H1 (cell line): ENCODE measurements around the gene DOK6. TPM values are rescaled to one million over a fixed set of nuclear protein-coding genes. Genes with fewer than 3 reads are reported as not detected.

ENCODE experiments used
- CTCF ChIA-PET: fragments of 300-600 bp; sonication (Branson Sonifier 250); formaldehyde crosslinking; loops from one replicate; lab custom pipeline; 2021; ENCODE audit not compliant: partially characterized antibody; lab: Charles Lee
- POLR2A ChIA-PET: fragments of 300-600 bp; sonication (Branson Sonifier 250); formaldehyde crosslinking; loops from one replicate; lab custom pipeline; 2021; ENCODE audit warnings: inconsistent platforms; ENCODE audit not compliant: partially characterized antibody; lab: Charles Lee
- DNase-seq, 2 experiments: peaks; one replicate each; pipeline versions ENCODE4 v3.0.0 to v3.0.0-alpha.2; 2010 to 2022; ENCODE audit warnings: low spot score in 2 of 2, low read depth in 1 of 2, mixed read lengths in 1 of 2
- FAIRE-seq: peaks from 2 replicates; lab custom pipeline; 2011; peaks lifted over from hg19 to GRCh38; lab: Jason Lieb, UNC
- H2AFZ ChIP-seq: 2 replicates; pipeline ENCODE4 v1.8.1; 2012; ENCODE audit warnings: low read length, inconsistent platforms
- H2AK5ac ChIP-seq: 2 replicates; pipeline ENCODE4 v1.6.1; 2013; ENCODE audit warnings: low read depth, low read length
- H2BK120ac ChIP-seq: replicated peaks from 2 replicates; pipeline ENCODE3; 2013; ENCODE audit warnings: low read depth, low read length, inconsistent platforms
- H2BK12ac ChIP-seq: 2 replicates; pipeline ENCODE4 v1.6.1; 2013; ENCODE audit warnings: low read depth, low read length
- H2BK15ac ChIP-seq: 2 replicates; pipeline ENCODE4 v1.6.1; 2013; ENCODE audit warnings: low read length
- H2BK20ac ChIP-seq: 2 replicates; pipeline ENCODE4 v1.6.1; 2013; ENCODE audit warnings: low read length
- H2BK5ac ChIP-seq: 2 replicates; pipeline ENCODE4 v1.6.1; 2013; ENCODE audit warnings: low read depth, low read length
- H3K14ac ChIP-seq: 2 replicates; pipeline ENCODE4 v1.6.1; 2013; ENCODE audit warnings: inconsistent platforms; ENCODE audit not compliant: insufficient read length
- H3K18ac ChIP-seq: 2 replicates; pipeline ENCODE4 v1.6.1; 2013; ENCODE audit warnings: low read length; ENCODE audit errors: extremely low read depth
- H3K23ac ChIP-seq: 2 replicates; pipeline ENCODE4 v1.6.1; 2013; ENCODE audit warnings: inconsistent platforms; ENCODE audit not compliant: insufficient read length
- H3K23me2 ChIP-seq: 2 replicates; pipeline ENCODE4 v1.6.1; 2013; ENCODE audit warnings: low read depth, low read length
- H3K27ac ChIP-seq: 2 replicates; pipeline ENCODE4 v1.6.1; 2011; ENCODE audit warnings: low read depth, low read length, inconsistent platforms
- H3K27me3 ChIP-seq, 4 experiments: replicated peaks in 1 of 4; 1 replicate in 1 of 4; 2 replicates in 3 of 4; pipeline versions ENCODE4 v1.6.1 to v1.8.1; 2011 to 2013; ENCODE audit warnings: low read length in 3 of 4, mild to moderate bottlenecking in 3 of 4, inconsistent platforms in 2 of 4, mixed read lengths in 2 of 4, moderate library complexity in 1 of 4; ENCODE audit not compliant: control insufficient read depth in 3 of 4, insufficient read depth in 3 of 4; ENCODE audit errors: extremely low read depth in 1 of 4
- H3K36me3 ChIP-seq, 4 experiments: 2 replicates each; pipeline versions ENCODE4 v1.6.1 to v1.8.1; 2011 to 2013; ENCODE audit warnings: mild to moderate bottlenecking in 4 of 4, low read length in 3 of 4, moderate library complexity in 2 of 4, control low read depth in 1 of 4, inconsistent platforms in 1 of 4; ENCODE audit not compliant: insufficient read depth in 4 of 4, control insufficient read depth in 2 of 4
- H3K4ac ChIP-seq: replicated peaks from 2 replicates; pipeline ENCODE3; 2013; ENCODE audit warnings: low read length, low read depth, mixed read lengths, inconsistent platforms; ENCODE audit not compliant: insufficient read length
- H3K4me1 ChIP-seq, 4 experiments: replicated peaks in 1 of 4; 1 replicate in 1 of 4; 2 replicates in 3 of 4; pipeline versions ENCODE4 v1.6.1 to v1.8.1; 2011 to 2013; ENCODE audit warnings: low read length in 3 of 4, inconsistent platforms in 2 of 4, mixed read lengths in 1 of 4; ENCODE audit not compliant: insufficient read depth in 4 of 4, control insufficient read depth in 3 of 4
- H3K4me2 ChIP-seq, 2 experiments: 2 replicates each; pipeline versions ENCODE4 v1.6.1 to v1.8.1; 2011 to 2013; ENCODE audit warnings: low read depth in 2 of 2, low read length in 2 of 2, control low read depth in 1 of 2, inconsistent platforms in 1 of 2, mild to moderate bottlenecking in 1 of 2; ENCODE audit not compliant: insufficient read depth in 1 of 2
- H3K4me3 ChIP-seq, 4 experiments: fragments of 200-600, 300-600 bp in 1 of 4; sonication (generic), shearing (Covaris generic), sonication (Bioruptor Twin) in 1 of 4; 2 replicates each; pipeline versions ENCODE4 v1.5.1 to v1.8.1; 2011 to 2016; ENCODE audit warnings: low read length in 4 of 4, low read depth in 3 of 4, control low read depth in 2 of 4, inconsistent platforms in 2 of 4, mild to moderate bottlenecking in 2 of 4, mixed read lengths in 1 of 4, moderate library complexity in 1 of 4; ENCODE audit not compliant: insufficient read depth in 2 of 4; ENCODE audit errors: extremely low read depth in 1 of 4
- H3K56ac ChIP-seq: replicated peaks from 2 replicates; pipeline ENCODE3; 2013; ENCODE audit warnings: low read depth, mild to moderate bottlenecking, mixed read lengths, low read length, inconsistent platforms; ENCODE audit not compliant: insufficient read length
- H3K79me1 ChIP-seq: 2 replicates; pipeline ENCODE4 v1.6.1; 2013; ENCODE audit warnings: low read depth, low read length, control low read depth
- H3K79me2 ChIP-seq, 2 experiments: 2 replicates each; pipeline versions ENCODE4 v1.6.1 to v1.8.1; 2012 to 2013; ENCODE audit warnings: low read length in 2 of 2, mild to moderate bottlenecking in 2 of 2, inconsistent platforms in 1 of 2; ENCODE audit not compliant: insufficient read depth in 2 of 2, control insufficient read depth in 1 of 2
- H3K9ac ChIP-seq, 4 experiments: replicated peaks in 1 of 4; 1 replicate in 1 of 4; 2 replicates in 3 of 4; pipeline versions ENCODE4 v1.6.1 to v1.8.1; 2011 to 2013; ENCODE audit warnings: low read depth in 3 of 4, low read length in 3 of 4, control low read depth in 2 of 4, mild to moderate bottlenecking in 2 of 4, moderate library complexity in 2 of 4, inconsistent platforms in 1 of 4; ENCODE audit errors: extremely low read depth in 1 of 4
- H3K9me3 ChIP-seq, 2 experiments: 2 replicates each; pipeline versions ENCODE4 v1.6.1 to v1.8.1; 2012 to 2013; ENCODE audit warnings: mild to moderate bottlenecking in 2 of 2, moderate library complexity in 2 of 2, control low read depth in 1 of 2, inconsistent platforms in 1 of 2, low read depth in 1 of 2, low read length in 1 of 2, mixed read lengths in 1 of 2; ENCODE audit not compliant: insufficient read depth in 2 of 2
- H4K20me1 ChIP-seq, 2 experiments: replicated peaks in 1 of 2; 2 replicates each; pipeline versions ENCODE3 to v1.8.1; 2011 to 2013; ENCODE audit warnings: inconsistent platforms in 2 of 2, low read length in 2 of 2, mild to moderate bottlenecking in 1 of 2; ENCODE audit not compliant: insufficient read depth in 2 of 2, control insufficient read depth in 1 of 2
- H4K5ac ChIP-seq: 2 replicates; pipeline ENCODE4 v1.6.1; 2013; ENCODE audit warnings: low read length, low read depth, mixed read lengths, inconsistent platforms; ENCODE audit not compliant: insufficient read length
- H4K8ac ChIP-seq: 2 replicates; pipeline ENCODE4 v1.8.0; 2013; ENCODE audit warnings: mild to moderate bottlenecking, moderate library complexity, low read length, inconsistent platforms; ENCODE audit not compliant: insufficient read depth; ENCODE audit errors: extremely low read depth
- H4K91ac ChIP-seq: replicated peaks from 2 replicates; pipeline ENCODE3; 2013; ENCODE audit warnings: low read length, mixed read lengths, inconsistent platforms; ENCODE audit not compliant: insufficient read length
- ATF2 ChIP-seq: IDR thresholded peaks from 2 replicates; pipeline ENCODE4 v1.6.1; 2012; ENCODE audit warnings: low read length, inconsistent platforms
- BRCA1 ChIP-seq: IDR thresholded peaks from 2 replicates; pipeline ENCODE4 v1.6.1; 2012; ENCODE audit warnings: low read depth, low read length, improper control_type of control experiment
- CEBPB ChIP-seq: IDR thresholded peaks from 2 replicates; pipeline ENCODE4 v1.6.1; 2012; ENCODE audit warnings: low read depth, low read length
- CHD1 ChIP-seq: IDR thresholded peaks from 2 replicates; pipeline ENCODE4 v1.6.1; 2012; ENCODE audit warnings: low read depth, low read length, improper control_type of control experiment
- CREB1 ChIP-seq: IDR thresholded peaks from 2 replicates; pipeline ENCODE4 v1.6.1; 2012; ENCODE audit warnings: inconsistent platforms
- GABPA ChIP-seq: IDR thresholded peaks from 2 replicates; pipeline ENCODE4 v1.6.1; 2011; ENCODE audit warnings: mild to moderate bottlenecking, low read length, moderate library complexity, borderline replicate concordance; ENCODE audit not compliant: insufficient read depth
- GTF2F1 ChIP-seq: IDR thresholded peaks from 2 replicates; pipeline ENCODE4 v1.6.1; 2012; ENCODE audit warnings: low read depth, low read length, improper control_type of control experiment, borderline replicate concordance
- HDAC6 ChIP-seq: IDR thresholded peaks from one replicate; pipeline ENCODE4 v1.7.1; 2012; ENCODE audit warnings: low read depth, mild to moderate bottlenecking, inconsistent platforms, low read length, moderate library complexity
- KDM4A ChIP-seq: IDR thresholded peaks from one replicate; pipeline ENCODE4 v1.7.1; 2012; ENCODE audit warnings: low read depth, mild to moderate bottlenecking, moderate library complexity, low read length, inconsistent platforms; ENCODE audit not compliant: severe bottlenecking
- POU5F1 ChIP-seq: IDR thresholded peaks from 2 replicates; pipeline ENCODE4 v1.6.1; 2011; ENCODE audit warnings: low read depth, mild to moderate bottlenecking, low read length, moderate library complexity
- SIN3A ChIP-seq, 2 experiments: IDR thresholded peaks in 1 of 2; conservative IDR thresholded peaks in 1 of 2; 2 replicates each; pipeline ENCODE4 v1.6.1; 2011 to 2012; ENCODE audit warnings: low read length in 2 of 2, improper control_type of control experiment in 1 of 2, low read depth in 1 of 2, mild to moderate bottlenecking in 1 of 2
- SP1 ChIP-seq: IDR thresholded peaks from 2 replicates; pipeline ENCODE4 v1.6.1; 2011; ENCODE audit warnings: low read depth, low read length
- TBP ChIP-seq: IDR thresholded peaks from 2 replicates; pipeline ENCODE4 v1.6.1; 2011; ENCODE audit warnings: low read depth, low read length, improper control_type of control experiment
- YY1 ChIP-seq: IDR thresholded peaks from 2 replicates; pipeline ENCODE4 v1.6.1; 2011; ENCODE audit warnings: low read depth, mild to moderate bottlenecking, low read length
- WGBS, 2 experiments: shearing (Covaris generic) in 1 of 2; methylation state at CpG; one replicate each; pipeline versions ENCODE4 v1.1.6 to v1.1.7; 2013 to 2015; ENCODE audit warnings: low lambda C conversion rate in 2 of 2, mixed read lengths in 2 of 2, inconsistent platforms in 1 of 2, low coverage in 1 of 2, missing lambda C conversion rate in 1 of 2; ENCODE audit not compliant: insufficient replicate concordance in 2 of 2, insufficient coverage in 1 of 2, insufficient read length in 1 of 2; ENCODE audit errors: extremely low coverage in 1 of 2, missing lambda C conversion rate in 1 of 2; 5-methylcytosine and 5-hydroxymethylcytosine counted together
- polyA plus RNA-seq, 7 experiments: library from polyadenylated mRNA; depleted of rRNA in 3 of 7; stranded (reverse) in 5 of 7; unstranded in 2 of 7; fragments of >200 nt in 5 of 7; fragments of 200-250 nt in 2 of 7; gene quantifications; 1 replicate in 5 of 7; 2 replicates in 1 of 7; 4 replicates in 1 of 7; pipeline versions ENCODE4 v1.2.1 to v1.2.3, GENCODE V29; 2011 to 2013; ENCODE audit warnings: missing spikeins in 2 of 7, mixed read lengths in 2 of 7
- total RNA-seq: library from RNA; stranded (reverse); fragmentation: NEBNext Ultra II Directional; extraction: Animal tissue kit (Norgen Biotek cat#: 25700); gene quantifications from 2 replicates; pipeline ENCODE4 v1.2.1, GENCODE V29; 2021

DOK6 gene
- total and polyA plus RNA-seq, 2 of the 8 experiments (the other 6 are each of a cell fraction or from before 2014, with no cell fraction given) = 0.33 to 0.50 TPM

DNA sequence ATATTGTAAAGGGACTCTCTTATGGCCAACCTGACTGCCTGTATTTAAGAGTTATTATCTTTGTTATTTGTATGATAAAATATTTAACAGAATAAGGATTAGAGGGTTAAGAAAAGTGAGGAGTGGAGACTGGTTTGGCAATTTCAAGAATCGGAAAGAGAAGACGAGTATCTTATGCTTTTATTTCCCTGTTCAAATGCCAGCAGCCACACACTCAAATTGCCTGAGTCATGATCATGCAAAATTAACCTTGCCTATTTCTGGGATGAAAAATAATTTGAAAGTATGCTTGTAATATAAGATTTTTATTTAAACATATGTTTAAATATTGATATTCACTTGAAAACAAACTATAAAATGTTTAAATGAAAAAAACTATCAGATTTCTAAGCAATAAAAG is 358.4 kb downstream of the DOK6 start:
- no peak for FAIRE-seq
- TF ChIP-seq YY1 = no peak
- TF ChIP-seq GABPA = no peak
- TF ChIP-seq ATF2 = no peak
- no peak for TF ChIP-seq CHD1
- TF ChIP-seq SP1 = no peak
- no peak for TF ChIP-seq GTF2F1
- TF ChIP-seq CEBPB = no peak
- no peak for TF ChIP-seq HDAC6
- TF ChIP-seq SIN3A (conservative IDR thresholded peaks at IDR 0.05 in 1 of 2, IDR thresholded peaks at IDR 0.05 in 1 of 2; ENCODE audit: low read depth in 1 of 2, low read length in 2 of 2) = no peak
- no peak for TF ChIP-seq KDM4A
- no peak for TF ChIP-seq CREB1
- TF ChIP-seq TBP = no peak
- TF ChIP-seq POU5F1 = no peak
- TF ChIP-seq BRCA1 = no peak

More for the DNA sequence above, 358.4 kb downstream of the DOK6 start:
- ChIA-PET CTCF (no interaction called here), POLR2A (no interaction called here)
- H4K5ac ChIP-seq = no peak overlapping the region
- no peak overlapping the region for H3K4me3 ChIP-seq
- no peak for DNase-seq
- H3K14ac ChIP-seq = no peak overlapping the region
- no peak overlapping the region for H2BK15ac ChIP-seq
- no peak overlapping the region for H2BK20ac ChIP-seq
- H3K9me3 ChIP-seq = no peaks in the 10 kb centered on the region
- no peaks in the 10 kb centered on the region for H3K23me2 ChIP-seq
- no peak overlapping the region for H3K23ac ChIP-seq
- H4K91ac ChIP-seq = no peak overlapping the region
- no peak overlapping the region for H2AK5ac ChIP-seq
- 83% methylated on average over 2 of the region's 2 CpGs; no CpG with 5 or more reads in 1 of the 2 experiments for WGBS, 2 experiments
- H3K4ac ChIP-seq = no peak overlapping the region
- H3K56ac ChIP-seq = no peak overlapping the region
- no peaks in the 10 kb centered on the region for H3K79me1 ChIP-seq
- no peak overlapping the region for H3K27ac ChIP-seq
- no peaks in the 10 kb centered on the region for H3K36me3 ChIP-seq
- no peaks in the 10 kb centered on the region for H3K27me3 ChIP-seq
- no peak overlapping the region for H2BK120ac ChIP-seq
- no peaks in the 10 kb centered on the region for H4K20me1 ChIP-seq
- no peak overlapping the region for H3K18ac ChIP-seq
- no peak overlapping the region for H2BK5ac ChIP-seq
- H3K4me1 ChIP-seq = peaks cover 0 to 17% (median 2%) of the 10 kb centered on the region in 4 experiments; a peak in 4 of 7 replicates
- H4K8ac ChIP-seq = no peak overlapping the region
- no peak overlapping the region for H3K4me2 ChIP-seq
- no peaks in the 10 kb centered on the region for H3K79me2 ChIP-seq
- H2AFZ ChIP-seq = no peak overlapping the region
- no peak overlapping the region for H2BK12ac ChIP-seq
- no peak overlapping the region for H3K9ac ChIP-seq
